ENCODE measurements around the gene CTPS2. TPM values are rescaled to one million over a fixed set of nuclear protein-coding genes. Genes with fewer than 3 reads are reported as not detected.

The CTPS2 gene
- total RNA-seq, 1 experiment from 2014 or later, result 30.0 TPM

- no peak for DNase-seq (ENCODE audit: low spot score)
Measured at GRCh38 chrX:16714504-16714903, 2.0 kb upstream of the CTPS2 start.

GRCh38 chrX:16711893-16712547 lies 449 bp downstream of the CTPS2 start:
- no peak for DNase-seq (ENCODE audit: low spot score)

- DNase-seq (ENCODE audit: low spot score), result no peak
Measured at GRCh38 chrX:16711219-16711811, 1.2 kb downstream of the CTPS2 start.

DNA sequence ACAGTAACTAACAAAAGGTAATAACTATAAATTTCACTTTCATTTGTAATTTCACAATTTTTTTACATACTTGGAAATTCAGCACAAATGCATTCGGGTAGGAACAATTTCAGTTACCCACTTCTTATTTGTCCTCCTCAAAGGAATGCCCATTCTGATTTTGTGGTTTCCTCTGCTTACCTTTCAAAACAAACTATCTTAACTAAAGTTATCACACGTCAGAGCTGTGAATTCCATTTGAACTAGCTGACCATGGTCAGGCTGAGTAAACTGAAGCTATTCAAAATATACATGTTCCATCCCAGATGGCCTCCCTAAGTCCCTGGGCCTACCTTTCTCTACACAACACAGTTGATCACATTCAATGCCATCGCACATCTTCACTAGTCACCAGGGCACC lies 4.5 kb downstream of the CTPS2 start:
- no peak for DNase-seq (ENCODE audit: low spot score)

- no peak for DNase-seq (ENCODE audit: low spot score)
Measured at GRCh38 chrX:16705370-16705769, 7.1 kb downstream of the CTPS2 start.

DNA sequence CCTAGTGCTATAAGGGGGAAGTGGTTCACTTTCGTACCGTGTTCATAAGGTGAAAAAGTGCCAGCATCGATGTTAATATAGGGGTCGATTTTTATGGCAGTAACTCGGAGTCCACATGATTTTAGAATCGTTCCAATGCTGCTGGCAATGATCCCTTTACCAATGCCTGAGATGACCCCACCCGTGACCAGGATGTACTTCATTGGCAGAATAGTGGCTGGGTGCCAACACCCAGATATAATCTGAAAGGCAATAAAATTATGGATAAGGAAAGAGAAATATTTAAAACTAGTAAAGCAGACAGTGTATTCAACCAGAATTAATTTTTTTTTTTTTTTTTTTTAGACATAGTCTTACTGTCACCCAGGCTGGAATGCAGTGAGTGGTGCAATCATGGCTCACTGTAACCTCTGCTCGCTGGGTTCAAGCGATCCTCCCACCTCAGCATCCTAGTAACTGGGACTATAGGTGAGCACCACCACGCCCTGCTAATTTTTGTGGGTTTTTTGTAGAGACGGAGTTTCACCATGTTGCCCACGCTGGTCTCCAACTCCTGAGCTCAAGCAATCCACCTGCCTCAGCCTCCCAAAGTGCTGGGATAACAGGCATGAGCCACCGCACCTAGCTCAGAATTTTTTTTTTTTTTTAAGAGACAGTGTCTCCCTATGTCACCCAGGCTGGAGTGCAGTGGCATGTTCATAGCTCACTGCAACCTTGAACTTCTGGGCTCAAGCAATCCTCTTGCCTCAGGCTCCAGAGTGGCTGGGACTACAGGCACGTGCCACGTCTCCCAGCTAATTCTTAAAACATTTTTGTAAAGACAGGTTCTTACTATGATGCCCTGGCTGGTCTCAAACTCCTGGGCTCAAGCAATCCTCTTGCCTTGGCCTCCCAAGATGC lies 9.5 kb downstream of the CTPS2 start:
- DNase-seq (ENCODE audit: low spot score), result no peak

DNA sequence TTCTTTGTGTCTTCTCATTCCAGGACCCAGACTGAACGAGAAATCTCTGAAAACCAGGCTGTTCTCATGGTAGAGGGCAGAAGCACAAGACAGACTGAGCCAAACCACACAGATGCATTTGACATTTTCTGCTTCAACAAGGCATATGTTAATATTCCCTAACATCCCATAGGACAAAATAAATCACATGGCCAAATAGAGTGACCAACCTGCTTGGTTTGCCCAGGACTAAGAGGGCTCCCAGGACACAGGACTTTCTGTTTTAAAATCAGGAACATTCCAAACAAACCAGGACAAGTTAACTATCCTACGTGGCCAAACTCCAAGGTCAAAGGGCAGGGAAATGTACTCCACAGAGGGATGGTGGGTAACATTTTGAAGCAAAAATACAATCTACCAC lies 11.7 kb downstream of the CTPS2 start:
- no peak for DNase-seq (ENCODE audit: low spot score)

DNA sequence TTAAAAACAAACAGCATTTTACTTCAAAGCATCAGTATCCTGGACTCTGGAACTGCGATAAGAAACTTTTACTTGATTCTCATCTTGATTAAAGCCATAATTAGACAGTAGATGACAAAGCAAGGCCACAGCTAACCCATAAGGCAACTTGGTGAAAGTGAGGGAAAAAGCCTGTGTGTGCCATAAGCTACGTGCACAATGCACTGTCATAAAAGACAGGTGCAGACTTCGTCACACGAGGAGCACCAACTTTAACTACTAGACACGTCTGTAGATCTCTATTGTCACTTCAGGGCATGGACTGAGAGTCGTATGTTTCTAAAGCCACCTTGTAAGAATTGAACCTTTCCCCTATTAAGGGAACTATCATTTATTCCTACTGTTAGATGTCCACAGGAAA lies 13.1 kb downstream of the CTPS2 start:
- no peak for DNase-seq (ENCODE audit: low spot score)

DNA sequence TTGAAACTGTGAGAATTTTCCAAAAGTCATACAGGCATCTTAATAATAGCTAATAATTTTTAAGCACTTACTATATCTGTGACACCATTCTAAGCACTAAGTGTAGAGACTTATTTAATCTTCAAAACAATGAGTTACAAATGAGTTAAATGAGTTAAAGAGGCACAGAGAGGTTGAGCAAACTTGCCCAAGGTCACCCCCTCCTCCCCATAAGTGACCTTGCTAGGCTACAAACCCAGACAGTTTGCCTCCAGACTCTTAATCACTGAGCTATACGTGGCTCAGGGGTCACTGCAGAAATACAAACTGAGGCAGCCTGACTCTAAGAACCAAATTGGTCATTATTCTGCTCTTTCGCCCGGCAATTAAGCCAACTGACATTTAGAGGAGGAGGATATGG lies 15.5 kb downstream of the CTPS2 start:
- no peak for DNase-seq (ENCODE audit: low spot score)

GRCh38 chrX:16695079-16695676 lies 17.3 kb downstream of the CTPS2 start:
- DNase-seq (ENCODE audit: low spot score), result peak; percentile 69

- DNase-seq (ENCODE audit: low spot score), result peak; percentile 77
Measured at GRCh38 chrX:16687514-16687913, 25.0 kb downstream of the CTPS2 start.

- DNase-seq (ENCODE audit: low spot score), result no peak
Measured at GRCh38 chrX:16683007-16683664, 29.3 kb downstream of the CTPS2 start.

DNA sequence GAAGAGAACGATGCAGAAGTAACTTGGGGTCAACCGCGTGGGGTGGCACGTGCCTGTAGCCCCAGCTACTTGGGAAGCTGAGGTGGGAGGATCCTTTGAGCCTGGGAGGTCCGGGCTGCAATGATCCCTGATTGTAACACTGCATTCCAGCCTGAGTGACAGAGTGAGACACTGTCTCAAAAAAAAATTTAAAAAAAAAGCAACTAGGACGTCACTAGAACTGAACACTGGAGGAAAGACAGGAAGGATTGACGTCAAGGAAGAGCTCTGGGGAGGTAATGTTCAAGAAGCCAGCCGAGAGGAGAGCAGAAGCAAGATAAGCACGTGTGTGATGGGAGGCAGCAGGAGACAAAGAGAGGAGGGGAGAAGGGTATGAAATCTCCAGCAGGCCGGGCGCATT lies 33.8 kb downstream of the CTPS2 start:
- DNase-seq (ENCODE audit: low spot score), result no peak

DNA sequence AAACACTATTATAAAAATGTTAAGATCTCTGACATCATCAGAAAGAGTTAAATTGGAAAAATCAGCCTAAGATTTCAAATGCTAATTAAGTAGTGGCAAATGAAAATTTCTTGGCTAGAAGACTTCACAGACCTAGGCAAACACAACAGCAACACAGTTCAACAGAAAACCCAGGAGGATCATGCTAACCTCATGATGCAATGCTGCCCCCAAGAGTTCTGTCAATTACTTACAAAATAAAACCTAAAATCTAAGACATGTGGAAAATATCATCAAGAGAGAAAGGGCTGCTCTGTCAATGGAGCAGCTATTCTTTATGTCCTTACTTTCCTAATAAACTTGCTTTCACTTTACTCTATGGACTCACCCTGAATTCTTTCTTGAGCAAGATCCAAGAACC lies 41.5 kb downstream of the CTPS2 start:
- DNase-seq (ENCODE audit: low spot score), result peak; percentile 64

- peak; percentile 82 for DNase-seq (ENCODE audit: low spot score)
Measured at GRCh38 chrX:16666541-16666940, 45.9 kb downstream of the CTPS2 start.

- peak; percentile 29 for DNase-seq (ENCODE audit: low spot score)
Measured at GRCh38 chrX:16665089-16665488, 47.4 kb downstream of the CTPS2 start.

GRCh38 chrX:16664626-16665025 lies 47.8 kb downstream of the CTPS2 start:
- DNase-seq (ENCODE audit: low spot score), result no peak

- peak; percentile 21 for DNase-seq (ENCODE audit: low spot score)
Measured at GRCh38 chrX:16664074-16664473, 48.4 kb downstream of the CTPS2 start.

DNA sequence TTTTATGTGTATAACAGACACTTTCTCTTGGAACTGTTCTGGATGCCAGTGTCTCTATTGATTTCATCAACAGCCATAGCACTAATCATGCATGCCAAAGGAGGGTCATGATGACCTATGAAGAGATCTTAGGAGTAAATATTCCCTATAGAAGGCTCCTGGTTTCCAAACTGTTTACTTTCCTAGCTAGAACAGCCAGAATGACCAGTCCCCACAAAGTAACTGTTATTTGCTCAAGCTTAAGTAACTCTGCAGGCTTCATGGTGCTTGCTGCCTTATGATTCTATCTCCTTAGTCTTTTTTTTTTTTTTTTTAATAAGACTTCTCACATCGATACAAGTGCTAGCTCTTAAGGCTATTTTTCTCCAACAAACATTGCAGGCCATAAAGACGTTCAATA lies 50.1 kb downstream of the CTPS2 start:
- DNase-seq (ENCODE audit: low spot score), result no peak

- no peak for DNase-seq (ENCODE audit: low spot score)
Measured at GRCh38 chrX:16661495-16661894, 51.0 kb downstream of the CTPS2 start.

- DNase-seq (ENCODE audit: low spot score), result peak; percentile 49
Measured at GRCh38 chrX:16659321-16659720, 53.1 kb downstream of the CTPS2 start.

DNA sequence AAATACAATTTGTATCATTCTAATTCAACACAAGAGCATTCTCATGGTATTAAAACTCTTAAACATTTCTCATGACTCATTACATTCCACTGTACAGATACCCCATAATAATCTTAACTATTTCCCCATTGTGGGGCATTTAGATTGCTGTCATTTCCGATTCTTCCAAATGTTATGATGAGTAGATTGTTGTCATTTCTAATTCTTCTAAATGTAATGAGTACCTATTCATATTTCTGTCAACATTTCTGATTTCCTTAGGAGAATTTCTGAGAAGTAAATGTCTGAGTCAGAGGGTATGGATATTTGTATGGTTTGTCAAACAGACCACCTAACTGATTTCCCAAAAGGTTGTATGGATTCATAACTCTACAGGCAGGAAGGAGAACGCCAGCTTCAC lies 54.2 kb downstream of the CTPS2 start:
- DNase-seq (ENCODE audit: low spot score), result peak; percentile 77
